GM19452 (cell line): ENCODE measurements around the gene NAALAD2.
"Not testable (repeated sequence)": the region's sequence is repeated elsewhere in the genome, so short reads cannot be mapped to it uniquely, and the experiment has no call there.

Experiments
- ATAC-seq: cut with Tn5 transposase; IDR thresholded peaks from one replicate; pipeline ENCODE4 v1.9.1; 2021; ENCODE audit not compliant: unreplicated experiment

The NAALAD2 gene

DNA sequence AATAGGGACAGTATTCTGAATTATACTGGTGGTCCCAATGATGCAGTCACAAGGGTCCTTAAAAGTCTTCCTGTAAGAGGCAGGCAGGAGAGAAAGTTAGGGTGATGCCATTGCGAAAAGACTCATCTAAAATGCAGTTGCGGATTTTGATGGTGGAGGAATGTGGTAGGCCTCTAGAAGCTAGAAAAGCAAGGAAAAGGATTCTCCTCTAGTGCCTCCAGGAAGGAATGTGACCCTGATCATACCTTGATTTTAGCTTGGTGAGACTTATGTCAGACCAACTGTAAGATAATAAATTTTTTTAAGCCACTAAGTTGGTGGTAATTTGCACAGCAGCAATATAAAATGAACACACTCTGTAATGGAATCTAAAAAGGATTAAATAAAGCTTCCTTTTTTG, 54.5 kb downstream of the NAALAD2 start:
- ATAC-seq = no peak

DNA sequence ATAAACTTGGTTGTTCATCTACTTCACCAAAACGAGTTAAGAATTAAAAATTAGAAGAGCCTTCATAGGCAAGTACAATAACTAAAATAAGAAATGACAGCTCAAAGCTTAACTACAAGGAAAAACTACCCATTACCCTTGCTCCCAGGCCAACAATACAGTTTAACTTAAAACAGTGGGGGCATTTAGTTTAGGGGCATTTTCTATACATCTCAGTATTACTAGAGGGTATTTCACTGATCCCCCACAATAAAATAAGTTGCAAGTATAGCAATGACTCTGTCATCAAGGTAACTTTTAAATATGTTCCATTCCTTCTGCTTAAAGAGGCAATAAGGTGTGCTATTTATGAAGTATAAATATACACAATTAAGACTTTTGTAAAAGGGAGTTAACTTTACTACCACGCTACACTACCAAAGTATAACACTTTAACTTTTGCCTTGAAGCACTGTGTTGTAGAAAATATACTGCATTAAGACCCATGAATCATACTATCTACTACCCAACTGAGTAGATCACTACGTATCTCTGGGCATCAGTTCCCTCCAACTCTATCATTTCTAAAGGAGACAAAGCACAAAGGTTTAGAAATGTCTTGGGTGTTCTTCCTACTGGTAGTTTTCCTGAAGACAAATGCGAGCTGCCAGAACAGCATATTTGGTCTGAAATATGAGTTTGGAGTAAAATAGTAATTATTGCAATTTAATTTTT, 58.6 kb downstream of the NAALAD2 start:
- ATAC-seq = no peak

DNA sequence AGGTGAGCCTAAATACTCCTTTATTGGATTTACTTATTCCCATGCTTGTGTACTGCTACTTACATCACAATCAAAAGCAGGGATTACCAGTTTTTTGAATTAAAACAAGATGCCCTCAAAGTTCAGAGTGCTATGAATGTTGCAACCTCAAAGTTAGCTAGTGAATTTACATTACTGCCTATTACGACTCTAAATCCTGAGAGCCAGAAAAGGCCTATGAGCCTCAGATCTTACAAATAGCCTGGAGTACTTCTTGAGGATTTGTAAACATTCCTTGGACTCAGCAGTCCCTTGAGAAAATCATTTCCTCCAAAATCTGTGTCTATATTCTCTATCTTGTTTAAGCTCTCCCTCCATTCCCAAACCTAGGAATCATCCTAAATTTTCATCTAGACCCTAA, 62.9 kb downstream of the NAALAD2 start:
- ATAC-seq = no peak

DNA sequence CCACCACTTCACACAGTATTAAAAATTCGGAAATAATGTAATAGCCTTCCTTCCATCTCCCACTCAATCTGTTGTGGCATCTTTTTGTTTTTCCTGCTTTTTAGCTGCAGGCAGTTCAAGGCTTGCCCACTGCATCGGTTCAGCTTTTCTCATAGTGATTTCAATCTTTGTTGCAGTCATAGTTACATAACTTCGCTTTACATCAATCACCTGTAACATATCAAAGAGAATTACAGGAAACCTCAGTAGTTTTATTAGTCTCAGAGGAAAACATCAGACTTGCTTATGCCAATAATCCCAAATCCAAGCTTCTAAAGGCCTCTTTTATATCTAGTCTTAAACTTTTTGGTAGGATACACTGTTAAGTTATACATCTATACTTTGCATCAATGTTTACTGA, 67.9 kb downstream of the NAALAD2 start:
- ATAC-seq = no peak

DNA sequence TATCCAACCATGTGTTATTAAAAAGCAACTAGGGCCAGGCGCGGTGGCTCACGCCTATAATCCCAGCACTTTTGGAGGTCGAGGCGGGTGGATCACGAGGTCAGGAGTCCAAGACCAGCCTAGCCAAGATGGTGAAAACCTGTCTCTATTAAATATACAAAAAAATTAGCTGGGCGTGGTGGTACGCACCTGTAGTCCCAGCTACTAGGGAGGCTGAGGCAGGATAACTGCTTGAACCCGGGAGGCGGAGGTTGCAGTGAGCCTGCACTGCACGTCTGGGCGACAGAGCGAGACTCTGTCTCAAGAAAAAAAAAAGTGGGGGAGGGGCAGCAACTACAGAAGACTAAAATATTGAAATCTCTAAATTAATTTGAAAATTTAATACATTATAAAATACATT, 69.9 kb downstream of the NAALAD2 start:
- ATAC-seq = no peak

DNA sequence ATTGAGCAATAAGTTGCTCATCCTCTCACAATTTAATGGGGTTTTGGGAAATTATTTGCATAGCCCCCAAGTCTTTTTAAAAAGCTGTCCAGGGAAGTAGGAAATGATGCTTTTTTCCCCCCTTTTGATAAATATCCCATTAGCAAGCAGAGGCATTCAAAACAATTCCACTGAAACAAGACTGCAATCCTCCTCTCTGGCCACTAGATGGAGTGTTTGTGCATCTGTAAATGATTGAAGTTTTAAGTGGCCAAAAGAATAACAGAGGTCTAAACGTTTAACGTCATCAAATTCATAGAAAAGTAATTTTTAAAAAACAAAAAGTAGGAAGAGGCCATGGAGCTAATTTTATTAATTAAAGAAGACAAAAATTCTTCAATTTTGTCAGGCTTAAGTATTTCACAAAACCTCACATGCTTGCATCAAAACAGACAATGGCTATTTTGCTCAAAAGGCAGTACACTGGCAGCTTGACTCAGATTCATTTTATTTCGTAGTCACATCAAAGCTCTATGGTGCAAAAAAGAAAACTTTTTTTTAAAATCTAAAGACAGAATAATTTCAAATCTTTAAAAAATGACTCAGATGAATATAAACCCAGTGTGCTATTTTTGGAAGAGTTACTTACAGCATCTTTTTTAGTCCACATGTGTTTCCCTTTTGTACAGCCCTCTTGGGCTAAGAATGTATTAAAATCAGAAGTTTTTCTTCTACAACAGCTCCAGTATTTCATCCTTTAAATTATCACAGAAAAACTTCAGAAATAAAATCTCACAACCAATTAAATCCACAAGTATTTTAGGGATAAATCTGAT, 70.6 kb downstream of the NAALAD2 start:
- peak; percentile 80 for ATAC-seq

DNA sequence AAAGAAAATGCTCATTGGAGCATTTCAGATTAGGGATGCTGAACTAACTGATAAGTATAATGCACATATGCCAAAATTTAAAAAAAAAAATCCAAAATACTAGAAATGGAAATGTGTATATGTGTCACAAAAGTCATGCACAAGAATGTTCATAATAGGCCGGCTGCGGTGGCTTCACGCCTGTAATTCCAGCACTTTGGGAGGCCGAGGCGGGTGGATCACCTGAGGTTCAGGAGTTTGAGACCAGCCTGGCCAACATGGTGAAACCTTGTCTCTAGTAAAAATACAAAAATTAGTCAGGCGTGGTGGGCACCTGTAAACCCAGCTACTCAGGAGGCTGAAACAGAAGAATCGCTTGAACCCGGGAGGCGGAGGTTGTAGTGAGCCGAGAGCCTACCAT, 73.5 kb downstream of the NAALAD2 start:
- ATAC-seq = not testable (repeated sequence)

DNA sequence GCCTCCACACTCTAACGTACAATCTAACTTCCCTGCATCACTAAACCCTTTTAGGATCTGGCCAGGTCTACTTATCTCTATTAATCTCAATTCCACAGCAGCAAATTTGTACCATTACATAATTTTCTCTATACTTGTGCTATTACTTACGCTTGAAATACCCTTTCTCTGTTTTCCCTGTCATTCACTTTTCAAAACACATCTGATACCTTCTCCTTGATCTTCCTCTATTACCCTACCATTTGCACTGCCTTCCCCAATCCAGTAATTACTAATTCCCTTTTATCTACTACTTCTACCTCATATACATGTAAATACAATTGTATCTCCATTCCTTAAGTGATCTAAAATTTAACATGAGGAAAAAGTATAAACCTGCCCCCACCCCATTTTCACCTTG, 74.4 kb downstream of the NAALAD2 start:
- ATAC-seq = no peak

DNA sequence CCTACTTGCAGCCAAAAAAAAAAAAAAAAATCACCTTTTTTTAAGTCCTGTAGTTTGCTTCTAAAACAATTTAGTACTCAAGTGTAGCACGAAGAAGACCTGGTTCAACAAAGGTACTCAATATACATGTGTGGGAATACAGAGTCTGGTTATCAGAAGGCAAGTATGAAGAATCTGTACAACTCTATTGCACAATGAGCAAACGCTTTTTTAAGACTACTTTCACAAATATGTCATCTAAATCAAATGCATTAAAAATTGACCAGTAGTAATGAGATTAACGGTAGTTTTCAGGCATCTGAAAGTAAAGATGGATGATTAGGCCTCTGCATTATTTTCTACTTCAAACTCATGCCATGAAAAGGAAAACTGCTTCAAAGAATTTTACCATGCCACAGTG, 78.9 kb downstream of the NAALAD2 start:
- ATAC-seq = no peak

DNA sequence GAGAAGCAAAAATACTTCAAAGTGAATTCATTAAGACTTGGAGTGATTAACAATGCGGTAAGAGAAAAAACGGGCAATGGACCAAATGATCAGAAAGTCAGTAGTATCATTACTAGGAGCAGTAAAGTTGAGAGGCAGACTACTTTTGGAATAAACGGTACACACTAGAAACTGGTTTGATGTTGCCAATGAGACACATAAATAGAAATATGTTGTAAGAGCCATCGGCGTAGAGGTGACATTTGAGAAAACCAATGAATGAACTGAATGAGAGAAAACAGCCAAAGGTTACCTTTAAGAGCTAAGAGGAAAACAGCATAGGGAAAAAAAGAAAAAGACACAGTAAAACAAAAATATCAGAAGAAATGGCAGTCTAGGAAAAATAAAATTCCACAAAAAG, 82.1 kb downstream of the NAALAD2 start:
- ATAC-seq = no peak

DNA sequence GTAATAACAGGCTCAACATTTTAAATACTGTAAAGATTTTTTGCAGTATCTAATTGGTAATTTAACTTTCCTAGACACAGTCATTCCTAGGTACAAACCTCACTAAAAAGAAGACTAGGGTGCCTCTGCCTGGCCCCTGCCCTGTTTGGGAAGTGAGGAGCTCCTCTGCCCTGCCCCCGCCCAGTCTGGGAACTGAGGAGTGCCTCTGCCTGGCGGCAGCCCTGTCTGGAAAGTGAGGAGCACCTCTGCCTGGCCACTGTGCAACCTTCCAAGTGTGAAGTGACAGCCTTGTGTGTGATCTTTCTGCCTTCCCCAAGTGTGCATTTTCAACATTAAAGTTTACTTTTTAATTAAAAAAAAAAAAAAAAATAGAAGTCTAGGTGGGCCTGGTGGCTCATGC, 84.1 kb downstream of the NAALAD2 start:
- ATAC-seq = no peak

DNA sequence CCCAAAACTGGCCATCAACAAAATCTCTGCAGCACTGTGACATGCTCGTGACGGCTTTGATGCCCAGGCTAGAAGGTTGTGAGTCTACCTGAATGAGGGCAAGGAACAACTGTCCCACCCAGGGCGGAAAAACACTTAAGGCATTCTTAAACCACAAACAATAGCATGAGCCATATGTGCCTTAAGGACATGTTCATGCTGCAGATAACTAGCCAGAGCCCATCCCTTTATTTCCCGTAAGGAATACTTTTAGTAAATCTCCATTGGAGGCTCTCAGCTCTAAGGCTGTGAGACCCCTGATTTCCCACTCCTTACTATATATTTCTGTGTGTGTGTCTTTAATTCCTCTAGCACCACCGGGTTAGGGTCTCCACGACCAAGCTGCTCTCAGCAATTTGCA, 85.0 kb downstream of the NAALAD2 start:
- ATAC-seq = no peak

DNA sequence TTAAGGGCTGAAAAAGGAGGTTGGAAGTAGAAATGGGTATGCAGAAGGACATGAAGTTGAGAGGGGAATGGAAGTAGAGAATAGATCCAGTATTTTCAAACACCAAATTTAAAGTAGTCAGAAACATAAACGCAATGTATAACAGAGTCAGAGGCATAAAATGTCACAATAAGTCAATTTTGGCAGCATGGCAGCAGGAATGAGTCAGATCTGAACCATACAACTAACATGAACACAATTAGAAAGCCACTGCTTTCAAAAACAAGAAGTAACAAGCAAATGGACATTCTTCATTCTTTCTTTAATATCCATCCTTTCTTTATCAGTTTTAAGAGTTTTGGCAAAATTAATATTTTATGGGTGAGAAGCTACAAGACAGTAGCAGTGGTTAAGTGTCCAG, 85.9 kb downstream of the NAALAD2 start:
- ATAC-seq = no peak

DNA sequence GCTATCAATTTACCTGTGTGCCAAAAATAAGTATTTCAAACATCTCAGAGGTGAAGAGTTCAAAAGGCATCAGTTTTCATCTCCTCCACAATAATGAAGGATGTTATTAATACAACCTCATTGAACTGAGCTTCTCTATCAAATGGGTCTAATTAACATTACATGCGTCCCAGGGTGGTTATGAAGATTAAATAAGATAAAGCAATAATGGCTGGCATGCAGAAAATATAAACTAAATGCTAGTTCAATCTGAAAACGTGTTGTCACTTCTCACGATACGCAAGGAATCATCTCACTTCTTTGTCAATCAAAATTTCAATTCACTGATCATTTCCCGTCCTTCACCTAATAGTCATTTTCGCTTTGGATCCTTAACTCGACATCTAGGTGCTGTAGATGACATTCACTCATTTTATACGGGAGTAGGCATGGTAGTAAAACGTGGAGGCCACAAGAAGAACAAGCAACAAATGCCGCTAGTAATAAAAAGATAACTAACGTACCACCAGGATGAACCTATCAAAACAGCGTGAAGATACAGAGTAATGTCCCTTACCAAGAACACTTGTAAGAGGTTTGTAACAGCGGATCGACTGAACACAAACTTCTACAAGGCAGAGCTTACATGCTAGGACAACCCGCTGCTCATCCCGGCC, 87.5 kb downstream of the NAALAD2 start:
- no peak for ATAC-seq

DNA sequence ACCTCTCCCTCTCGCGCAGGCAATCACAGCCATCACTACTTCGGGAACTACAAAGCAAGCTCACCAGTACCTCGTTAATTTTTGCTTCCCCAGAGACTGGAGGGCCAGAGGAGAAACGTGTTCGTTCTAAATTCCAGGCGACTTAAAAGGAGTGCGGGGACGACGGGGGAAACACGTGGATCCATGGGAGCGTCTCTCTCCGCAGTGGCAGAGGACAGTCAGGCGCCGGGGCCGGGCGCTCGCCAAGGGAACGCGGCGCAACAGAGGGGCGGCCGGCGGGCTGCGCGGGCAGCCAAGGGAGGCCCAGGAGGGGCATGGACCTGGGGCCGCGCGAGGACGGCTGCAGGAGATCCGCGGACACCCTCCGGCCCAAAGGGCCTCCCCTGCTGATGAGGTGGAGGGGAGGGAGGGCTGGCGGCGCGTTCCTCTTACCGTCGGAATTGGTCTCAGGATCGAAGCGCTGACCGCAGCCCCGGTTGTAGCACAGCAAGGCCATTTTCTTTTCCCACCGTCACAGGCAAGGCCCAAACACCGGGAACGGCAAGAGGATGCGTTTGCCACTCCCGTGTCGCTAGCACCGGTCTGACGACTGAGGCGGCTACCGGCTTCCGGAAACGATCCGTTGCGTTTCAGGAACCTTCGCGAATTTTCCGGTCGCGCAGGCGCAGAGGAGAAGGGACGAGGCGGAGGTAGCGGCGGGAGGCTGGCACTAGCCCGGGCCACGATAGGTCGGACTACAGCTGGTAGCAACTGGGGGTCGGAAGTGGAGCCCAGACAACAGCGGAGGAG, 88.2 kb downstream of the NAALAD2 start, which contains the start of gene CHORDC1:
Gene CHORDC1, minus strand, starts transcription at position 591 of the 789 bp plus-strand sequence. Its CDS starts 95 bp downstream, at position 496.
- peak; percentile 91 for ATAC-seq

DNA sequence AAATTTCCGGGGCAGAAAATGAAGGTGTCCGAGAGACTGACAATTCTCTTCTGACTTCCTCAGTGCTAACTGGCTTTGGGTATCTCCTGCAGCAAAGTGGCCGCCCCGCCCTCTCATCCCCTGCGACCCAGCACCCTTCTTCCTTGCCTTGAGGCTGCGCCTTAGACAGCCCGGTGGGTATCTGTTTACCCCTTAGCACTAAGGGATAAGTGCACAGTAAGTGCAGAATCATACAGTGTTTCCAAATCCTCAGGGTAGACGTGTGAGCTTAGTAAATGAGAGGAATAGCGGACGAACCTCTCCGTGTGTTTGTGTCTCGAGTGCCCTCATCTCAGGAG, 88.8 kb downstream of the NAALAD2 start:
- peak; percentile 53 for ATAC-seq

DNA sequence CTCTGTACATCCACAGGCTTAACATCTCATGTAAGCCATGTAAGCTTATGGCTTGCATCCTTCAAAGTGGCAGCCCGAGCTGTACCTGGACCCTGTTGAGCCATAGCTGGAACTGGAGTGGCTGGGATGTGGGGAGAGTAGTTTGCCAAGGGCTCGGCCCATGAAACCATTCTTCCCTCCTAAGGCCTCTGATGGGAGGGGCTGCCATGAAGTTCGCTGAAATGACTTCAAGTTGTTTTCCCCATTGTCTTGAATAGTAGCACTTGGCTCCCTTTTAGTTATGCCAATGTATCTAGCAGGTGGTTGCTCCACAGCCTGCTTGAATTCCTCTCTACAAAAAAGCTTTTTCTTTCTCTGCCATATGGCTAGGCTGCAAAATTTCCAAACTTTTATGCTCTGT, 93.6 kb downstream of the NAALAD2 start:
- no peak for ATAC-seq

DNA sequence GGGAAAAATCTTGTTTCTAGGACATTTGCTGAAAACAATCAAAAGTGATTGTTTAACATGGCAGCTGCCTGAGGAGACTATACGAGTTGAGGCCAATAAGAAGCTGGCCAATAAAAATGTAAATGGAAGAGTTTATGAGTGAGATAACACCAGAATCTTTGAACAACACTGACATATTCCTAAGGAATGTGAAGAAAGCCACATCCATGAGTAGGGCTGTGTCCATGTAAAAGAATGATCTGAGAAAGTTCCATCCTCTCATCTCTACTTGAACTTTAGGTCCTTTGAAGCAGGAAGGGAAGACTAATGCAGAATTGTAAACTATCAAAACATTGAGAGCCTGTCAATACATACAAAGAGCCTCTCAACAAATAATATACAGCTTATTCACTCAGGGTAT, 95.3 kb downstream of the NAALAD2 start:
- no peak for ATAC-seq

DNA sequence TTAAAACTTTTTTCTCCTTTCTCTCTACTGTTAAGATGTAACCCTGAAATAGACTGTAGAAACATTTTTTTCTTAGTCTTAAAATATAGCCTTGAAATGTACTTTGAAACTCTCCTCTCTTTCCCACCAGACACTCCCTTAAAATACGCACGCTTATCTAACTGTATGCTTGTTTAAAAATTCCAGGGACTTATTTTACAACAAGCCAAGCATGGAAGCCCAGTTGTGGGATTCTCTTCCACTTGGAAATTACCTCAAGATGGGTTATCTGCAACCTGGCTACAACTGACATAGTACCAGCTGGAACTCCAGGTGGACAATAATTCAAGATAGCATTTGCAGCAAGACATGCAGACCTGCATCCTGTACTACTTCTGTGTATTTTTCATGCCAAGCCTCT, 100.5 kb downstream of the NAALAD2 start:
- no peak for ATAC-seq

DNA sequence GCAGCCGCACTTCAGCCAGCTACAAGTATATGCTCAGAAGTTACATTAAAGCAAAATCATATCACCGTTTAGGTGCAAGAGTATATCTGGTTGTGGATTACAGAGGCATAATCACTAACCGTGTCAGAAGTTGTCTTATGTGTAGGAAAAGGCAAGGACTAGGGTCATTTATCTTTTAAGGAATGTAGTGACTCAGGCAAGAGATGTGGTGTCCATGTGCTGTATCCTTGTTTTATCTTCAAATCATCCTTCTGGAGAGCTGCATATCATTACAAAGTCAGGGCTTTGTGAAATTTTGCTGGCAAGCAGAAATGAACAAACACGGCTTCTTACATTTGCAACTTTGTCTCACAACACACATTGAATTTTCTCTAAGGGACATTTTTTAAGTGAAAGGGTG, 101.1 kb downstream of the NAALAD2 start:
- no peak for ATAC-seq

DNA sequence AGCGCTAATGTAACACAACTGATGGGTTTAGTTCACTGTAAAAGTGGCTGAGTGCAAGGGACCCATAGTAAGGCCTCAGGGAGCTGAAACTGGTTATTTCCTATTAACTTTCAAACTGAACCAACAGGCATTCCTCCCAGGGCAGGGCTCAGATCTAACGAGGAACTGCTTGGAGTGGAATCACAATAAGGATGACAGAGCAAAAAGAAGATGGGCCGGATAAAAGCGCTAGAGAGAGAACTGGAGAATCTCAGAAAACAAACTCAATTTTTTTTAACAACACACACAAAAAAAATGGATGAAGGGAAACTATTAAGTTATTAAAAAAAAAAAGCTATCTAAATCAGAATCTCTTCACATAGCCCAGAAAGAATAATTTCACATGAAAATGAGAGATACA, 102.5 kb downstream of the NAALAD2 start:
- ATAC-seq = no peak
